ENCODE data around the gene FBF1.

- TF ChIP-seq RAD21 (IDR thresholded peaks at IDR 0.05; ENCODE audit: low read length) = no peak
- TF ChIP-seq, protein P1, sequence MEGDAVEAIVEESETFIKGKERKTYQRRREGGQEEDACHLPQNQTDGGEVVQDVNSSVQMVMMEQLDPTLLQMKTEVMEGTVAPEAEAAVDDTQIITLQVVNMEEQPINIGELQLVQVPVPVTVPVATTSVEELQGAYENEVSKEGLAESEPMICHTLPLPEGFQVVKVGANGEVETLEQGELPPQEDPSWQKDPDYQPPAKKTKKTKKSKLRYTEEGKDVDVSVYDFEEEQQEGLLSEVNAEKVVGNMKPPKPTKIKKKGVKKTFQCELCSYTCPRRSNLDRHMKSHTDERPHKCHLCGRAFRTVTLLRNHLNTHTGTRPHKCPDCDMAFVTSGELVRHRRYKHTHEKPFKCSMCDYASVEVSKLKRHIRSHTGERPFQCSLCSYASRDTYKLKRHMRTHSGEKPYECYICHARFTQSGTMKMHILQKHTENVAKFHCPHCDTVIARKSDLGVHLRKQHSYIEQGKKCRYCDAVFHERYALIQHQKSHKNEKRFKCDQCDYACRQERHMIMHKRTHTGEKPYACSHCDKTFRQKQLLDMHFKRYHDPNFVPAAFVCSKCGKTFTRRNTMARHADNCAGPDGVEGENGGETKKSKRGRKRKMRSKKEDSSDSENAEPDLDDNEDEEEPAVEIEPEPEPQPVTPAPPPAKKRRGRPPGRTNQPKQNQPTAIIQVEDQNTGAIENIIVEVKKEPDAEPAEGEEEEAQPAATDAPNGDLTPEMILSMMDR (conservative IDR thresholded peaks at IDR 0.05; ENCODE audit: low read depth, low read length) = no peak
- TF ChIP-seq POLR2A (IDR thresholded peaks at IDR 0.05; ENCODE audit: low read depth, low read length) = no peak
- TF ChIP-seq BHLHE40 (IDR thresholded peaks at IDR 0.05; ENCODE audit: low read depth, low read length) = no peak
- no peak for TF ChIP-seq MXI1 (IDR thresholded peaks at IDR 0.05; ENCODE audit: borderline replicate concordance, low read depth, low read length)
- no peak for TF ChIP-seq CEBPB (IDR thresholded peaks at IDR 0.05; ENCODE audit: low read depth, low read length)
- no peak for TF ChIP-seq FOS (IDR thresholded peaks at IDR 0.05; ENCODE audit: low read depth, low read length)
- no peak for TF ChIP-seq SMC3 (IDR thresholded peaks at IDR 0.05; ENCODE audit: low read depth, low read length)
- TF ChIP-seq, protein P2, sequence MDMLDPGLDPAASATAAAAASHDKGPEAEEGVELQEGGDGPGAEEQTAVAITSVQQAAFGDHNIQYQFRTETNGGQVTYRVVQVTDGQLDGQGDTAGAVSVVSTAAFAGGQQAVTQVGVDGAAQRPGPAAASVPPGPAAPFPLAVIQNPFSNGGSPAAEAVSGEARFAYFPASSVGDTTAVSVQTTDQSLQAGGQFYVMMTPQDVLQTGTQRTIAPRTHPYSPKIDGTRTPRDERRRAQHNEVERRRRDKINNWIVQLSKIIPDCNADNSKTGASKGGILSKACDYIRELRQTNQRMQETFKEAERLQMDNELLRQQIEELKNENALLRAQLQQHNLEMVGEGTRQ (IDR thresholded peaks at IDR 0.05; ENCODE audit: low read depth, low read length) = no peak
These were observed 29.2 kb upstream of the FBF1 start for GRCh38 chr17:75970011-75970523.
